CD1c-positive myeloid dendritic cell (primary cell): Measurements from ENCODE around the gene SPNS3.
A peak's percentile ranks its signal among the peaks of the same experiment; 100 is the strongest.

Experiments
- DNase-seq: peaks from one replicate; pipeline ENCODE4 v3.0.0-alpha.2; 2016; ENCODE audit errors: extremely low spot score

SPNS3 gene

GRCh38 chr17:4488989-4489595 lies 55.4 kb downstream of the SPNS3 start:
- DNase-seq: no peak

GRCh38 chr17:4490109-4490591 lies 56.4 kb downstream of the SPNS3 start:
- no peak for DNase-seq

- DNase-seq: no peak
Observed at GRCh38 chr17:4490637-4491061, 56.9 kb downstream of the SPNS3 start.

GRCh38 chr17:4492721-4493561 lies 59.2 kb downstream of the SPNS3 start:
- peak; percentile 10 for DNase-seq

GRCh38 chr17:4497101-4497824 lies 63.5 kb downstream of the SPNS3 start:
- no peak for DNase-seq

- DNase-seq: peak; percentile 58
Observed at GRCh38 chr17:4498461-4499397, 65.0 kb downstream of the SPNS3 start, which contains the start of gene SPNS2. TSS of gene SPNS2 (plus strand) at chr17:4498881. CDS start at chr17:4499048, 167 bp downstream.

- peak; percentile 26 for DNase-seq
Observed at GRCh38 chr17:4499431-4500190, 65.9 kb downstream of the SPNS3 start.

GRCh38 chr17:4500191-4500571 lies 66.4 kb downstream of the SPNS3 start:
- no peak for DNase-seq

GRCh38 chr17:4501295-4501949 lies 67.7 kb downstream of the SPNS3 start:
- no peak for DNase-seq

GRCh38 chr17:4502466-4503154 lies 68.9 kb downstream of the SPNS3 start:
- DNase-seq: no peak

GRCh38 chr17:4503283-4504025 lies 69.7 kb downstream of the SPNS3 start:
- DNase-seq: no peak

GRCh38 chr17:4504188-4504587 lies 70.4 kb downstream of the SPNS3 start:
- DNase-seq: no peak

- no peak for DNase-seq
Observed at GRCh38 chr17:4505187-4505586, 71.4 kb downstream of the SPNS3 start.

GRCh38 chr17:4506175-4506813 lies 72.6 kb downstream of the SPNS3 start:
- no peak for DNase-seq

GRCh38 chr17:4506892-4507291 lies 73.2 kb downstream of the SPNS3 start:
- DNase-seq: no peak

- DNase-seq: no peak
Observed at GRCh38 chr17:4507361-4508111, 73.8 kb downstream of the SPNS3 start.

GRCh38 chr17:4508207-4508606 lies 74.5 kb downstream of the SPNS3 start:
- DNase-seq: no peak
